ENCODE results near the gene ZBTB26.

ZBTB26 gene, protein sequence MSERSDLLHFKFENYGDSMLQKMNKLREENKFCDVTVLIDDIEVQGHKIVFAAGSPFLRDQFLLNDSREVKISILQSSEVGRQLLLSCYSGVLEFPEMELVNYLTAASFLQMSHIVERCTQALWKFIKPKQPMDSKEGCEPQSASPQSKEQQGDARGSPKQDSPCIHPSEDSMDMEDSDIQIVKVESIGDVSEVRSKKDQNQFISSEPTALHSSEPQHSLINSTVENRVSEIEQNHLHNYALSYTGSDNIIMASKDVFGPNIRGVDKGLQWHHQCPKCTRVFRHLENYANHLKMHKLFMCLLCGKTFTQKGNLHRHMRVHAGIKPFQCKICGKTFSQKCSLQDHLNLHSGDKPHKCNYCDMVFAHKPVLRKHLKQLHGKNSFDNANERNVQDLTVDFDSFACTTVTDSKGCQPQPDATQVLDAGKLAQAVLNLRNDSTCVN

GRCh38 chr9:122931226-122932121 is at the start of gene ZBTB26:
TSS of gene ZBTB26 (minus strand) at chr9:122931512. CDS start at chr9:122919934, 11,578 bp downstream.
- DNase-seq (ENCODE audit: low read depth) = peak; percentile 91

GRCh38 chr9:122978601-122979000 is 47.3 kb upstream of the ZBTB26 start:
- no peak for DNase-seq (ENCODE audit: low read depth)

- no peak for DNase-seq (ENCODE audit: low read depth)
Measured at GRCh38 chr9:122975196-122975595, 43.9 kb upstream of the ZBTB26 start.

DNA sequence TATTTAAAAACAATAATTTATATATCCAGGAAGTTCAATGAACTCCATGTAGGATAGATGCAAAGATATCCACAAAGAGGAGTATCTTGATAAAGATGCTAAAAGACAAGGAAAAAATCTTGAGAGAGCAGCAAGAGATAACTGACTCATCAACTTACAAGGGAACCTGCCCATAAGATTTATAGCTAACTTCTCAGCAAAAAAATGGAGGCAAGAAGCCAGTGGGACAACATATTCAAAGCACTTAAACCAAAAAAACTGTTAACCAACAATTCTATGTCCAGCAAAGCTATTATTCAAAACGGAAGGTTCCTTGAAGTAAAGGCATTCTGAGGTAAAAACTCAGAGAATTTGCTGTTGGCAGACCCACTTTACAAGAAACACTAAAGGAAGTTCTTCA is 29.8 kb upstream of the ZBTB26 start:
- DNase-seq (ENCODE audit: low read depth) = no peak

GRCh38 chr9:122955961-122956360 is 24.6 kb upstream of the ZBTB26 start:
- no peak for DNase-seq (ENCODE audit: low read depth)

DNA sequence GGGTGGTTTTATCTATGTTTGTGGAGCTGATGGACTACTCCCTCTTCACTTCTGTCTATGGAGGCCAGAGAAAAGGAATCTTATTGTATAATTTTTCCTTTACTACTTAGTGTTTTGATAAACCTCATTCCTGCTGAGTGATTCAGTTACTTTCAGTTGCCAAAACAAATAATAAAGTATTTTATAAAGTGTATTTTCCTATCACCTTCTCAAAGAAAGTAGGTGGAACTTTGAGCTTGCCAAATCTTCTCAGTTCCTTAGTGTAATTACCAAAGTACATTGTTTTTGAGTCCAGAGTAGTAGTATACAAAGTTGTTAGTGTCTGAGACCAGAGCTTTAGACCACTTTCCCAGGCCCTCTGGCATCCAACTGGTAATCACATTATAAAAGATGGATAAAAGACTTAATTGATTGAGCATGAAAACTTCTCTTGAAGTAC is 23.0 kb upstream of the ZBTB26 start:
- DNase-seq (ENCODE audit: low read depth) = no peak

DNA sequence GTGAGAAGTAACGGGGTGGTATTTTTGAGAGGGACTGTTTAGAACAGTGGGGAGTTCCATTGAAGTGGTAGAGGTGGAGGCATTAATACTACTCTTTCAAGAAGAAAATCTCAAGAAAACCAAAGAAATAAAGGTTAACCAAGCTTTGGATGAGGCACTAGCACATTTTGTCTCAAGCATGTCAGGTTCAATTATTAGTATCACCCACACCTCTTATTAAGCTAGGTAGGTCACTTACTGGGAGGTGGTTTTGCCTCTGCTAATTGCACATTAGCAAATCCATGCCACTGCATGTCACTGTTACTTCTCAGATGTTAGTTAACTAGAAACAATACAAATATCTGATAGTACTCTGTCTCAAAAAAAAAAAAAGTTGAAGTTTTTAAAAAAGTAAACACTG is 19.7 kb upstream of the ZBTB26 start:
- DNase-seq (ENCODE audit: low read depth) = no peak

DNA sequence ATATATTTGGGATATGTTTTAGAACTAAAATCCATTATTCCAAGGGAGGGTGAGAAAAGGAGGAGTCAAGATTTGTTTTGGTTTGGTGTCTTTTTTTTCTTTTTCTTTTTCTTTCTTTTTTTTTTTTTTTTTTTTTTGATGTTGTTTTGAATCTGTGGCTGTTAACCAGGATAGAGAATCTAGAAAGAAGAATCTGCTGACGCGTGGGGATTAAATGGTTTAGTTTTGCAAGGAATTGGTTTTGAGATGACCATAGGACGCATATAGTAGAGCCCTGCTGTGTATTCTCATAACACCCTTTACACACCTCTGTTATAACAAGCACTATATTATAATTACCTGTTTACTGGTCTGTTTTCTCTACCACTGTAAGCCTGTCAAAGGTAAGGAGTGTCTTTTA is 19.0 kb upstream of the ZBTB26 start:
- DNase-seq (ENCODE audit: low read depth) = no peak

GRCh38 chr9:122949696-122950095 is 18.4 kb upstream of the ZBTB26 start:
- DNase-seq (ENCODE audit: low read depth) = no peak

- no peak for DNase-seq (ENCODE audit: low read depth)
Measured at GRCh38 chr9:122948313-122948712, 17.0 kb upstream of the ZBTB26 start.

DNA sequence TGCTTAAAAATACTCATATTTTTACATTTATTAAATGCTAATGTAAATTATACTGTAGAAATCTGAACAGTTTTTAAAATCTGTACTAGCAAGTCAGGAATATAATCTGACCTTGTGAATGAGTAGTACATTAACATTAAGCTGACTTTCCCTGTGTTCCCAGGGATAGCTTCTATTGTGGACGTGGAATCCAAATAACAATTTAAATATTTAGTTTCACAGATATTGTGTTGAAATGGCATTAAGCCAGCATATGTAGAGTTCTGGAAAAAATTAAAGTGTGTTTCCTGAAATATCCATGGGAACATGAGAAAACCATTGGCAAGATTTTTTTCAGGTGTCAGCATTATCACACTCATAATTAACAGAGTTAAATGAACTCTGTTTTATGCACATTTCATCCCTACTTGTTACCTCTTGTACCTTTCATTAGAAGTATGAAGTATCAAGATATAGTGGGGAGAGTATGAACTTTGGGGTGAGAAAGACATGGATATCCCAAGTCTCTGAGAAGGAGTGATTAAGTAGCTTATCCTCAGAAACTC is 15.2 kb upstream of the ZBTB26 start:
- DNase-seq (ENCODE audit: low read depth) = no peak

DNA sequence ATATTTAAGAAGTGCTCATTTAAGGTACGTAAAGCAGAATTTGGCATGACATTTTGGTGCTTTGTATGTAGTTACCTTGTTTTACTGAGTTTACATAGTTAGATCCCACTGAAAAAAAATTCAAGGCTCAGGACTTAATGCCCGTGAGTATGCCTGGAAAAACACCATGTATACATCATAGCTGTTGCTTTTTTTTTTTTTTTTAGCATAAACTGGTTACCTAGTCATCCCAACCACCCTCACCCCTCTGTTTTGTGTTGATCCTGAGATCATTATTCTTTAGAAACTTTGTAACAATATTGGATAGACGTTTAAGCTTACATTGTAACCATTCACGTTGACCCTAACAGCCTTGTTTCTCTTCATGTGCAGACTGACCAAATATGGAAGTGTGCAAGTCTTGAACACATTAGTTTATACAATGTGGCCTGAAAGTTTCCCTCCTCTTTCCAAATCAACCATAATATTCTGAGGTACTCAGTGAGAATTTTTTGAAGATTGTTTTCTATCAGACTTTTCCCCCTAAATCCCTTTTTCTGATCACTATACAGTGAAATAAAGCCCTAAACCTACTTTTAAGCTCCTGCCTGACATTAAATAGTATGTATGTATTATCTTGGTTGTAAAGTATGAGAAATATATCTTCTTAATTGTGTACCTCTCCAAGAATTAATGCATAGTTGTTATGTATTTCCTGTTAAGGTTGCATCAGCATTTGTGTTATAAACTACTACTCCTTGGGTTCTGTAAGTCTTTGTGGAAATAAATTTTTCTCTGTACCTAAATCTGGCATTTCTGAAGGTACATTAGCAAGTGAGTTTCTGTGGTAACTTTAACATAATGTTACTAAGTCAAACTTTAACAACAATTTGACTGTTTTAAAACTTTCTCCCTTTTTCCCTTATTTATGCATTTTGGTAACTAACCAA is 13.9 kb upstream of the ZBTB26 start:
- no peak for DNase-seq (ENCODE audit: low read depth)

DNA sequence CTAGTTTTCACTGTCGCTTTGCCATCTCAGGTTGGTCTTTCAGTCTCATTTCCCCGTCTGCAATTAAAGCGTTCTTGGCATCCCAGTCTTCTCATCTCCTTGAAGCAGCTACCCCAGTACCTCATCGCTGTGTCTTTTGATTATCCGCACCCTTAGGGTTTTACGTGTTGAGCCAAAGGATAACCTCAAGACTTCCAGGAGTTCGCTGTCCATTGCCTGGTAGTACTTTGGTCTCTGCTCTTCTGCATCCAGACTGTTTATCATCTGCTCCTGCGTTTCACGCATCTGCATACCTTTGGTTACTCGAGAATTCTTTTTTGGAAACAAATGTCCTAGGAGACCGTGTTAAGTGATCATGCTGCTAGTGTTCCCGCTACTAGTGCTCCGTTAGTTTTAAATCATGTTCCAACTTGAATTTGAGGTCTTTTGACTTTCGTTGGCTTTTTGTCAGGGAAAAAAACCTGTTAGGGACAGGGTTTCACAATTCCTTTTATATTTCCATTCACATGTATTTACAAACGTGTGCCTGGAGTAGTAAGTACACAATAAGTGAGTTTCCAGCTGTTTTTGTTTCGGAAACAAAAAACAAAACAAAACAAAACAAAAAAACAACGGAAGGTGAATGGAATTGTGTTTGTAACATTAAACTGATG is 10.4 kb upstream of the ZBTB26 start:
- DNase-seq (ENCODE audit: low read depth) = no peak

DNA sequence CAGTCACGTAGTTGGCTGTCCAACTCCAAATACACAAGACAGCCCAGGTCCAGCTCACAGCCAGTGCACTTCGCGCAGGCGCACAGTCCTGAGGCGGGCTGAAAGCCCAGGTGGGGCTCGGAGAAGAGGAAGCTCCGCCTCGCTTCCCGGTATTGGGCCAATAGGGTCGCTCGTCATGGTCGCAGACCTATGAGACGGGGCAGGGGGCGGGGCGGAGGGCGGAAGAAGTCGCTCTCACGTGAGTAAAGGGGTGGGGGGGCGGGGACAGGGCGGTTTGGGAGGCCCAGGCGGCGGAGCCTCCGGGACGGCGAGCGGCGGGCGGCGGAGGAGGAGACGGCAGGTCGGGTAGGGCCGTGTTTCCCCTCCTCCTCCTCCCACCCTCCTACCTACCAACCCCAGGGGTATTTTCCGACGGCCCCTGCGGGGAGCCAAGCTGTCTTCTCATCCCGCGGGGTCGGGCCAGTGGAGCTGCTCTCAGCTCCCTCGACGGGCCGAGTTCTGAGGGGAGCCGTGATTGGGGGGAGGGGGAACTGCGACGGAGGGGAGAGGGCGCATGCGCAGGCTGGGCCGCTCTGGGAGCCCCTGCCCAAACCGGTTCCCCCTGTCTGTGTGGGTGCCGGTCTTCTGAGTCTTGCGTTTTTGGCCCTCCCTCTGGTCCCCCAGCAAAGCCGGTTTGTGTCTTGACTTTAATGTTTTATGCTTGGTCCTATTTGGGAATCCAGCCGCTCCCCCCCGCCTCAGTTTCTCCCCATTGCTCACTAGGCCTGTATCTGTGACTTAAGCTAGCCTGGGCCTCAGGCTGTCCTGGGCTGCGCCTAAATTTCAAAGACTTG is 9.7 kb upstream of the ZBTB26 start, which contains the start of gene RABGAP1:
RABGAP1 (plus strand) TSS at position 272 of the 833 bp plus-strand sequence. CDS start 16,040 bp downstream, outside the sequence.
- DNase-seq (ENCODE audit: low read depth) = peak; percentile 98

DNA sequence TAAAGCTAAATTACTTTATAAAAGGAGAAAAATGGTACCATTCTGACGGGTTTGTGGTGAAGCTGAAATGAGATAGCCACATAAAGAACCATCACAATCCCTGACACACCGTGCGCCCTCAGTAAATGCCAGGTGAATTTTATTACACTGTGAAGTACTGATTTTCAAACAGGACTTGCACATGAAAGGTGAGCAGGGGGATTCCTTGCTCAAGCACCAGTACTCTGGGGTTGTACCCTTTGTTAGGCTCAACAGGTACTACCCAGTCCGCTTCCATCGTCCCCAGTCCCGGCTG is 9.1 kb upstream of the ZBTB26 start:
- no peak for DNase-seq (ENCODE audit: low read depth)

GRCh38 chr9:122939601-122940000 is 8.3 kb upstream of the ZBTB26 start:
- no peak for DNase-seq (ENCODE audit: low read depth)

- no peak for DNase-seq (ENCODE audit: low read depth)
Measured at GRCh38 chr9:122936883-122937282, 5.6 kb upstream of the ZBTB26 start.

GRCh38 chr9:122936464-122936863 is 5.2 kb upstream of the ZBTB26 start:
- DNase-seq (ENCODE audit: low read depth) = no peak

GRCh38 chr9:122930541-122931225 is 629 bp downstream of the ZBTB26 start:
- no peak for DNase-seq (ENCODE audit: low read depth)
